ENCODE measurements around the gene MITF.

The MITF gene

DNA sequence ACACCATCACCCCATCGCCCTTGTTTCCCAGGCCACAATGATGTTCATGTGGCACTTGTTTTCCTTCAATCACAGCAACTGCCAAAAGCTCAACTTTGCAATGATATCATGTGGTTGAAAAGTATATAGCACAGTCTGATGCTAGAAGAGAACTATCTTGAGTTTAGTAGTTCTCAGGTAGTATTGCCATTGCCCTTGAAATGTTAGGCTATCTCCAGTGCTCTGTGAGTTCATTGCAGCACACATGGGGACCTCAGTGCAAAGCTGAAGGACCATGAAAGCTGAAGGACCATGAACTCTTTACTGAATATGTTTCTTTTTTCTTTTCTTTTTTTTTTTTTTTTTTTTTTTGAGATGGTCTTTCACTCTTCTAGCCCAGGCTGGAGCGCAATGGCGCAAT is 224.4 kb downstream of the MITF start:
- DNase-seq (ENCODE audit: low spot score): no peak

DNA sequence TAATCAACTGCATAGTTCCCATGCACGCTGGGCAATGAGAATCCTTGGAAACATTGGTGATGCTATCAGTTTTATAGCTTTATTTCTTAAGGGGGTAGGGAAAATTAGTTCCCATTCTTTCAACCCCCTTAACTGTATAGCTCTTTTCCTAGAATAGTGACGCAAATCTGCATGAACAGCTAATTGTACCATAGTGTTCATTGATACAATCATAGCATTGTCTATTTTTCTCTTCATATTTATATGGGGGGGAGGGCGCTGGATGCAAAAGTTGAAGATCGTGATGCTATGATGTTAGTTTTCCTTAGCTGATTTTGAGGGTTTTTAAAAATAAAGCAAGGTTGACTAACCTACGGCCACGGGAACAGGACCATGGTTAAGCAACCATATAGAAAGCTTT is 227.9 kb downstream of the MITF start:
- DNase-seq (ENCODE audit: low spot score): no peak

DNA sequence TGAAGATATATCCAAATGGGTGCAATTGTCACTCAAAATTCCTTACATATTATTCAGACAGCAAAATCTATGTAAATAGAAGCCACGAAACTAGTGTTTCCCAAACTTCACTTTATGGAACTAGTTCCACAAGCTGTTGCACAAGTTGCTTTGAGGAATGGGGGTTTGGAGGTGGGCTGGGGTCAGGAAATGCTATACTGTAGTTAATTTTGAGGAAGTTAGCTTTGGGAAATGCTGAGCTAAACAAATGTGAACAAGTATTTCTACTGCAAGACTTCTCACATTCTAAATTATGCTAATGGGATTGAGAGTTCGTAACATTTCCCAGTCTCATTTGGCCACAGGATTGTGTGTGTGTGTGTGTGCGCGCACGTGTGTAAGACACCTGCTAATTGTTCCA is 231.6 kb downstream of the MITF start:
- DNase-seq (ENCODE audit: low spot score): no peak

DNA sequence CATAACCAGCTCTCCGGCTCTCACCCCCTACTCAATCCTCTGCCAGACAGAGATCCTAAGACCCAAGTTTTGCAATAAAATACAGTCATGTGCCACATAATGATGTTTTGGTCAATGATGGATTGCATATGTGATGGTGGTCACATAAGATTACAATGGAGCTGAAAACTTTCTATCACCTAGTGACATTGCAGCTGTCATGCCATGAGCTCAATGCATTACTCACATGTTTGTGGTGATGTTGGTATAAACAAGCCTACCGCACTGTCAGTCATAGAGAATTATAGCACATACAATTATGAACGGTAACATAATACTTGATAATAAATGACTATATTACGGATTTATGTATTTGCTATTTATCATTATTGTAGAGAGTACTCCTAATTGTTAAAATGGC is 233.4 kb downstream of the MITF start:
- no peak for DNase-seq (ENCODE audit: low spot score)

DNA sequence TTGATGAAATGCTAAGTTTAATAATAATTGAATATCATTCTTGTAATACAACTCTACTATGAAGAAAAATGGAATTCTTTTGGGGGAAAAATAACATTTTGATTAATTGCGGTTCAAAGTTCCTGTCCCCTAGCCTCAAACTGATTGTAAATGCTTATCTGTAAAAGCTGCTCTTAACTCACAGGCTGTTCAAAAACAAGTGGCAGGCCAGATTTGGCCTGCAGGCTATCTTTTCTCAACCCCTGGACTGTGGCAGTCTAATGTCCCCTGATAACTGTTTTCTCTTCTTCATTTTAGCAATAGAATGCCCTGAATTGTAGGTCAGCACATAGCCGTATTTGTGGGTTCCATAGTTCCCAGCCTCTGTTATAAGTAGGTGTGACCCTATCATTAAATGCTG is 236.8 kb downstream of the MITF start:
- DNase-seq (ENCODE audit: low spot score): no peak

DNA sequence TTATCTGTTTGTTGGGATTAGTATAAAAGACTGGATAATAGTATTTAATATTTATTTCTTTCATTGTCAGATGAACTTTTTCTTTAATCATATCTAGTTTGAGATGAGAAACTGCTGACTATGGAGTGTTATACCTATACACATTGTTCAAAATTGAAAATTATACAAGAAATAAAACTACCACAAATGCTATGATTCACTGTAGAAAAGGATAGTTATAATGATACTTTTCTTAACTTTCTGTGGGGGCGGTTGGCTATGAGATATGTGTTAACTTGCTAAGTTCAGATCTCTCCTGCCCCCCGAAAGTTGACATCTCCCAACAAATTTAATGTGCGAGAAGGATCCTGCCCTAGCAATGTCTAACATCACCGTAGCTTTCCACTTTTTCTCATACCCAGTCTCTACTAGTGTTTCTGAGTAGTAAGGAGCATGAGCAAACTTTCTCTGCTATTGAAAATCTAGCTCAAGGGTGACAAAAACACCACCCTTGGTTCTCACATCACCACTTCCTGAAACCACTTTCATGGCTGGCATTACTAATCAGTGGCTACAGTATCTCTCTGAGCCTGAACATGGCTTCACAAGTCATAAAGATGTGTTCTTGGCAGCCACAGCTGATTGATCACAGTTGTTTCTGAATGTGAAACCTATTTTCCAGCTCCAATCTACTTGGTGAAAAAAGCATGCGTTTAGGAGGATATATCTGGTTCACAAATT is 244.4 kb downstream of the MITF start:
- DNase-seq (ENCODE audit: low spot score): no peak

DNA sequence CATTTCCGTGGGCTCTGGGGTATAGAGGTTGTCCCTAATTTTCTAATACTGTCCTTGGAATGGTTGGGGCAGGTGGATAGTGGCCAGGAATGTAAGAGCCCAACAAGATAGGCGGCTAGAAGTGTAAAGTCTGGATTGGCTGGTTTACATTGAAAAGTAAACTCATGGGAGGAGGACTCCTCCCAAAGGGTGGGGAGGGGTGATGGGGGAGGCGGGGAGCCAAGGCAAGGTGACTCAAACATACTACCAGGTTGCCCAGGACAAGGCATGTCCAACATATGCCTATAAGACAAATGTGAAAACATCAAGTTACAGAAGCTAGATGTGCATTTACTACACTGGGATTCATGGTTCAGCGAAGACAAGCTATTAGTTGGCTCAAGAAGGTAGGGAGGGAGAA is 246.0 kb downstream of the MITF start:
- no peak for DNase-seq (ENCODE audit: low spot score)

DNA sequence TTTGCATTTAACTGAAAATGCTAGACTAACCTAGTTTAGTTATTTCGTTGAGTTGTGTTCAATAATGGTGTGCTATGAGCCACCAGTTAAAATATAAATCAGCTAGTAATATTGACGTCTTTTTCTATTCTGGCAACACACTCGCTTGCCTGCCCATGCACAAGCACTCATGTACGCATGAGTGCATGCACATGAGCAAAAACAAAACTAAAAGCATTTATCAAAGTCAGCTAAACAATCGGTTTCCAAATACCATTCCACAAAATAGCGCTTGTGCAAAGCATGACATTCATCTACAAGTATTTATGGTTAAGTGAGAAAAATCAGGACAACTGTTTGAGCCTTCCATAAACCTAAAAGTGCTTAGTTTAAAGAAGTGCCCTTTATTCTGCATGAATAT is 247.2 kb downstream of the MITF start:
- no peak for DNase-seq (ENCODE audit: low spot score)

DNA sequence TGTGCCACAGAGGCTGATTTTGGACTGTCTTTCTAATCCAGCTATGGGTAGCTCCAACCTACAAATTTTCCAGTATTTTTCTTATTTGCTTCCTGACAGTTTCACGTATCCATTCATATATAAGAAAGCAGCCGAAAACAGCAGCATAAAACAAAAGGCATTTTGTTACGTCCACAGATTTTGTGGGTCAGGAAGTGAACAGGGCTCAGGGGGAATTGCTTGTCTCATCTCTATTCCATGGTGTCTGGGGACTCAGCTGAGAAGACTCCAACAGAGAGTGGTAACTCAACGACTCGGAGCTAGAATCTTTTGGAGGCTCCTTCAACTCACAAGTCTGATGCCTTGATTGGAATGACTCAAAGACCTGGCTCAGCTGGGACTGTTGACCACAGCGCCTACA is 248.6 kb downstream of the MITF start:
- no peak for DNase-seq (ENCODE audit: low spot score)

DNA sequence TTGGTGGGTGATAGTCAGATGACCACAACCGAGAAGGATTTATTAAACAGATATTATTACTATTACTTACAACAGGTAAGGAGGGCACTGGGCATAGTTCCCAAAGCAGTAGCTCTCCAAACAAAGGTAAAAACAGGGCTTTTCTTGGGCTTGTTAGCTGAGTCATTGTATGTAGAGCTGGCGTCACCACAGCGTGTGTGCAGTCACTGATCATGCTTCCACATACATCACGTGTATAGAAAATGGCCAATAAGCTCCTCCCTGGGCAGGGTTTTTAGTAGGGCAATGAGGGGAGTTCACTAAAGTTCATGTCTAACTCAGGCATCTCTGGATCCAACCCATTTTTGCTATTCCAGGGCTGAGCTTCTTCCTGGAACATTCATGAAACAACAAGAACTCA is 254.5 kb downstream of the MITF start:
- no peak for DNase-seq (ENCODE audit: low spot score)

DNA sequence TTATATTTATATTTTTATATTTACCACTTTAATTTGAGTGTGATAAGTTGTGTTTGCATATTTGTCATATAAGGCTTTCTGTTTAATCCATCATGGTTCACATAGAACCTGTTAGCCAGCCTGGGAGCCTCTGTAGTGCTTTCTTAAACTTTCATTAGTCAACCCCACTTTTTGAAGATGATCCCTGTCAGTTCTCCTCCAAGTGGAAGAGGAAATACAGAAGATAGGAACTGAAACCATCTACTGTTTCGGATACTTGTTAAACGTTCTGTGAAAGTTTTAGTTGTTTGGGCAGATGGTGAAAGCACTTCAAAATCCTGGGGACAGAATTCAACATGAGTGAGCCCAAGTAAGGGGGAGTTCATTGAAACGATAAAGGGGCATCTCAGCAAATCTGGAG is 255.7 kb downstream of the MITF start:
- DNase-seq (ENCODE audit: low spot score): no peak

DNA sequence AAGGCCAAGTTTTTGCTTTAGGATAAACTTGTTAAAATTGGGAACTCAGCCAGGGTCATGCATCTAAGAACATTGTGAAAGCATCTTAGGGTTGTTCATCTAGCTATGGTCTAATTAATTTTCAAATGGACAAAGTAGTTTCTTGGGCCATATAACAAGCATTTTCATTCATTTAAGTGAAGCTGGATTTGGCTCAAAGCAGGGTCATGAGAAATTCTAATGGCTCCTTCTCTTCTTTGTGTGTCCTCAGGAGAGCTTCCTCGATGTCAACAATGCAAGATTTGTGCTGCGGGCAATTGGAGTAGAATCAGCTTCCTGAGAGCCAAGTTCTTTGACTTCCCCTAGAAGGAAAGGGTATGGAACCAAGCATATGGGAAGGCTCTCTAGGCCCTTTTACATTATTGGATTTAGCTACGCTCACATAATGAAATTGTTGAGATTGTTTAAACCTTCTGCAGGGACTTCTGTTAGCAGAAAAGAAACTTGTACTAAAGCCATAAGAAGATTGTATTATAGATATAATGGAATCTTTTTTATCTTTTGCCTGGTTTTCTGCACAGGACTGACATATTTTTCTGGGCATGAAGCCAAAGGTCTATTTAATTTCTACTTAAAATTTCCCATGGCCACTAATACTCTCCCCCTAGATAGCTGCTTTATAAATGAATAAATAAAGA is 258.5 kb downstream of the MITF start:
- no peak for DNase-seq (ENCODE audit: low spot score)

DNA sequence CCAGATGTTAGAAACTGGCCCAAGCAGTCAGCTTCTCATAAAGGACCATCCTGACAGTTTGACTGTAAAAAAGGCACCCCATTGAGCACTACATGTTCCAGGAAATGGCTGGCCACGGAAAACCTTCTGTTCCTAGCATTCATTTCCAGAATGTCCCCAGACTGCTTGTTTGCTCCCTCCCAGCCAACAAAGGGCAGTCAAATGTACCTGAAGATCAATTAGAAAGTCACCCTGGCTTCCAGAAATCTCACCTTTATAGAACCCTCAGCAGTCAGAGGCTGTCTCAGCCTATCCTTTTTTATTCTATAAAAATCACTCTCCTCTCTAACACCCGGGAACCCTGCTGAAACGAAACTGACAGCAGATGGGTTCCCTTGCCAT is 259.5 kb downstream of the MITF start:
- DNase-seq (ENCODE audit: low spot score): no peak

DNA sequence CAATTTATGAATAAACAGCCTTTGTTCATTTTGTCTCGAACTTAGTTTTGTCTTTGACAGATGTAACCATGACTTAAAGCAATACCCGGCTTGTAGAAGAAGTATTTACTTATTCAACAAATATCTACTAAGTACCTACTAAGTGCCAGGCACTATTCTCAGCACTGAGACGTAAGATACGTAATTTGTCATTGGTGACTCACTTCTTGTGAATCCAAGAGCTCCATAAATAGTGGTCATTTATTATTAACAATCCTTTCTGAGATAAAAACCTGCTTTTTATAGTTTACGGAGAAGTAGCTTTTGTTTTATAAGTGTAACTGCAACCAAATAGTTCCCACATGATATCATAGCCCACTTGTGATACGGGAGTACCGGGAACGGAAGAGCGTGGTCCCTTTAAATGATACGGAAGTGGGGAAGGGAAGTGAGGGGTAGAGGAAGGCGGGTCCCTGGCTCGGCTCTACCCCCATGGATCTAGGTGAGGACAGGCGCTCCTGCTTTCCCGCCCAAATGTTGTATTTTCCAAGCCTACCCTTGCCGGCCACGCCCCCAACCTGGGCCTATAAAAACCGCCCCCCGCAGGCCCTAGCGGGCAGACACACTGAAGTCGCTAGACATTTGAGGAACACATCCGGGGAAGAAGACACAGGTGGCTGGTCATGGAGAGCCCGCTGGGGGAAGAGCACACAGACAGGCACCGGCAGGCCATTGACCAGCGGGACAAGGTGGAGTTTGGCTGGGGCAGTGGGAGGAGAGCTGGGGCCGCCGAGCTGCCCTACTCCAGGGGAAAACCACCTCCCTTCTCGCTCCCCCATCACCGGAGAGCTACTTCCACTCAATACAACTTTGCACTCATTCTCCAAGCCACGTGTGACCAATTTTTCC is 260.1 kb downstream of the MITF start, which contains the start of gene SAMMSON:
SAMMSON (plus strand) TSS at position 594 of the 888 bp plus-strand sequence.
- no peak for DNase-seq (ENCODE audit: low spot score)

DNA sequence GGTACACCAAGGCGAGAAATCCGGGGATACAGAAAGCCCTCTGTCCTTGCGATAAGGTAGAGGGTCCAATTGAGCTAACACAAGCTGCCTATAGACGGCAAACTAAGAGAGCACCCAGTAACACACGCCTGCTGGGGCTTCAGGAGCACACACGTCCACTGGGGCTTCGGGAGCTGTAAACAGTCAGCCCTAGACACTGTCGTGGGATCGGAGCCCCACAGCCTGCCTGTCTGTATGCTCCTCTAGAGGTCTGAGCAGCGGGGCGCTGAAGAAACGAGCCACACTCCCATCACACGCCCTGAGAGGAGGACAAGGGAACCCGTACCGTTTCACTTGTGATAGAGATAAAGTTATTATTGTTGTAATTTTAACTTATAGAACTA is 260.8 kb downstream of the MITF start:
- no peak for DNase-seq (ENCODE audit: low spot score)

DNA sequence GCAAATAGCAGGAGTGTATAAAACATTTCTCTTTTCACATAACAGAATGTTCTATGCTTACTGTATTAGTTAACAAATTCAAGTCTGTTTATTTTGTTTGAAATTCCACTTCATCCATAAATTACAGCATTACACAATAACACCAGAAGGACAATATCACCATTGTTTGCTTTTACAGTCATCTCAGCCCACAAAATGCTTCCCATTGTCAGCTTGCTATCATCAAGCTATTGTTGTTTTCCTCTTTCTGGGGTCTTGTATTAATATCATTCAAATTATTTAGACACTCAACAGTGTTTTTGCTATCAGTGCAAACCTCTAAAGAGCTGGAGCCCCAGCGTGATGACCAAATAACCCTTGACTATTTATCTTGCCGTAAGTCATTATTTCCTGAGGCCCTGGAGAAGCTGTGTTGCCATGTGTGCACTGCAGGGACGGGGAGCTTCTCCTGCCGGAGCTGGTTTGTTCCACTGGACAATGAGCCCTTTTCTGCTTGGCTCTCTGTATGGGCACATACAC is 261.4 kb downstream of the MITF start:
- DNase-seq (ENCODE audit: low spot score): no peak

DNA sequence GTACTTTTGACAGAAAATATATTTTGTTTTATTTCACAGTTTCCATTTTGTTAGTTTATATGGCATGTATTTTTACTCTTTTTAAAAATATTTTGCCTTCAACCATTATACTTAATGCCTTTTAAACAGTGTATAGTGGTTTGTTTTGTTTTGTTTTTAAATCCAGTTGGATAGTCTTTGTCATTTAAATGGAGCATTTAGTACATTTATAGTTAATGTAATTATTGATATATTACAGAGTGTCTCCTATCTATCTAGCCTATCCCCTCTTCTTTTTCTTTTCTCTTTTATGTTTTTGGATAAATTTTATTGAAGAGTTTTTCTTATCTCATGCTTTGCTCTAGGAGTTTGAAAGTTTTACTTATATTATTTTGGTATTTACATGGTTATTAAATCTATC is 263.9 kb downstream of the MITF start:
- no peak for DNase-seq (ENCODE audit: low spot score)

DNA sequence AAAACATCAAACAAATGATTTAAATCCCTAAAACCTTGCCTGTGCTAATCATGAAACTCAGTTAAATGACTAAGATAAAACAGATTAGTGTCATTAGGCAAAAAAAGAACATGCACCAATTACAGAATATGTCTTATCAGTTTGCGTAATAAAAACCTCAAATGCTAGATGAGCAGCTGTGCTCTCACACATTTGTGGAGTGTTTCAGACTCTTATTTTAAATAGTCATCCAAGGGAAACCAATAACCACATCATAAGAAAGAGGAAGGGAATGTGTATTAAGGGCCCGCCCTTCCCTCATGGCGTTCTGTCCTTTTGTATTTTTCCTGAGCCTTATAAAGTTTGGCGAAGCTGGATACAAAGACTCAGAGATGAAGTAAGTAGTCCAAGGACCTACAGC is 266.8 kb downstream of the MITF start:
- DNase-seq (ENCODE audit: low spot score): no peak

DNA sequence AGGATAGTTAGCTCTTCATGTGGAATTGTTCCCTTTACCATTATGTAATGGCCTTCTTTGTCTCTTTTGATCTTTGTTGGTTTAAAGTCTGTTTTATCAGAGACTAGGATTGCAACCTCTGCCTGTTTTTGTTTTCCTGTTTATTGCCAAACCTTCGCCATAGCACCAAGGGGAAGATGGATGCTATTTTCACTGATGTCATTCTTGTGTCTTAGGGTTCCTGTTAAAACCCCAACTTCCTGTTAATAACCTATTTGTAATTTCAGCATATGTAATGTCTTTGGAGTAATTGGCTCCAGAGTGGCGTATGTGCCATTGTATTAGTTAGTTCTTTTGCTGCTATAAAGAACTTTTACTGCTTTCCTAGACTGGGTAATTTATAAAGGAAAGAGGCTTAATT is 271.1 kb downstream of the MITF start:
- DNase-seq (ENCODE audit: low spot score): no peak

DNA sequence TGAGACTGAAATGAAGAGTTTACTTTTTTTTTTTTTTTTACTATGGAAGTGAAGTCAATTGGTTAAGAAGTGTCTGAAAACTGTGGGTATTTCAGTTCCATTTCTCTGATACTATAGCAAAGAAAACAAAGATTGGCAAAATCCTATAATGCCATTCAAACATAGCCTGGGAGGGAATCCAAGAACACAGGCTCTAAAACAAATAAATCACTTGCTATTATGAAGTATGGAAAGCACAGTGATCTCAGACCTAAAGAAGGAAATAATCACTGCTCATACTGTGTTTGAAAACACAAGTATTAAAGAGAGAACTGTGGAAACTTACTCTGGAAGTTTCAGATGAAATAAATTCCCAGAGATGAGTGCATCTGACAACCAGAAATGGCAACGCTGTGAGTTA is 272.3 kb downstream of the MITF start:
- no peak for DNase-seq (ENCODE audit: low spot score)
